Inferior parietal cortex (tissue), 1 donor: ENCODE measurements around the gene TSPAN14.
A peak's percentile ranks its signal among the peaks of the same experiment; 100 is the strongest.
"Not testable (repeated sequence)": the region's sequence is repeated elsewhere in the genome, so short reads cannot be mapped to it uniquely, and the experiment has no call there.

ENCODE experiments used
- DNase-seq: peaks from one replicate; pipeline ENCODE4 v3.0.0-alpha.2; 2016; ENCODE audit errors: extremely low spot score

TSPAN14 gene, protein sequence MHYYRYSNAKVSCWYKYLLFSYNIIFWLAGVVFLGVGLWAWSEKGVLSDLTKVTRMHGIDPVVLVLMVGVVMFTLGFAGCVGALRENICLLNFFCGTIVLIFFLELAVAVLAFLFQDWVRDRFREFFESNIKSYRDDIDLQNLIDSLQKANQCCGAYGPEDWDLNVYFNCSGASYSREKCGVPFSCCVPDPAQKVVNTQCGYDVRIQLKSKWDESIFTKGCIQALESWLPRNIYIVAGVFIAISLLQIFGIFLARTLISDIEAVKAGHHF

DNA sequence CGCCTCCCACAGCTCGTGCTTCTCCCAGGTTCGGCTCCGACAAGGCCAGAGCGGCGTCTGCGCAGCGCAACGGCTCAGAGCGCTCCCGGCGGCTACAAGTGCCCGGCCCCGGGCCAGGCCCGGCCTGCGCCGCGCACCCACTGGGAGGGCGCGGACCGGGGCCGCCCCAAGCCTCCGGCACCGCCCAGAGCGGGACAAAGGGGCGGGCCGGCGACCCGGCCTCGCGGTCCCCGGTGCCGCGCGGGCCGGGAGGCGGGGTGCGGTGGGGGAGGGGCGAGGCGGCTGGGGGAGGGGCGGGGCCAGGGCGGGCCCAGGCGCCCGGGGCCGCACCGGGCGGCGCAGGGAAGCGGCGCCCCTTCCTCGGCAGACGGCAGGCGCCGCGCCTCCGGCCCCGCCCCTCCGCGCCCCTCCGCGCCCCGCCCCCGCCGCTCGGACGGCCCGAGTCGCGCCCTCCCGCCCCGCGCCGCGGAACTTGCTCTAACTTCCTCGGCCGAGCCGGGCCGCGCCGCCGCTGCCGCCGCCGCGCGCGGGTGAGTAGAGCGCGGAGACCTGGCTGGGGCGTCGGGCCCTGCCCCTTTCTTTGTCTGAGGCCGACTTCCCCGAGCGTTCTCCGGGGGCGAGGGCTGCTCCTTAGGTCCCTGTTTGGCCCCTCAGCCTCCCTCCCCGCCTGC is at the start of gene TSPAN14:
Gene TSPAN14, plus strand, starts transcription at position 469 of the 671 bp plus-strand sequence. CDS start 34,924 bp downstream, outside the sequence.
- peak; percentile 72 for DNase-seq

DNA sequence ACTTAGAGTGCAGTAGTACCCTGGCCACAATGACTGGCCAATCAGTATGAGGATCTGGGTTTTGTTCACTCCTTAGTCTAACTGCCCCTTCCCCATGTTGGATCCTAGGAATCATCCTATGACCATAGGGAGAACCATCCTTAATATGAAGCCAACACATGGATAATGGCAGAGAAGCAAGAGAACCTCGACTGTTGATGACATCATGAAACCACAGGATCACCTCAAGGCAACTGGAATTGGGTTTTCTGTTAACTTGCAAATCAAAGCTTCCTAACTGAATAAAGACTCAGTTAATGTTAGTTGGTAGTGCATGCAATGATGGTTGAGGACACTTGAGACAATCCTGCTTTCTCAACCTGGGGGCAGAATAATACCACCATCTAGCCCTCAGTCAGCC is 49.1 kb upstream of the TSPAN14 start:
- DNase-seq, result no peak

DNA sequence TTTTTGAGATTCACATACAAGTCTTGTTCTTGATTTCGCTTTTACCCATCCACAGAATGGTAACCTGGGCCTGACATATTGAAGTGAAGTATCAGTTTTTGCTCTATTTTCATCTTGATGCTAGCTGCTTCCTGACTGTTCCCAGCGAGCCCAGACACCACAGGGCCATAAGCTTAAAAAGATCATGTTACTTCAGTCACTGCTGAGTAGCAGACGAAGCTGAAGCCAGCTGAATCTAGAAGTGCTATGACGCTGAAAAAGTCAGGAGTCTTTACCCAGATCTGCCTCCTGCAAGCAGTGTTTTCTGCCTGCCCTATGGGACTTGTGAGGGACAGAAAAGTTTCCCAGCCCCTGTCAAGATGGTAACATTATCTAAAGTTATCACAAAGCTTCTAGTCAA is 48.5 kb upstream of the TSPAN14 start:
- DNase-seq, result no peak

DNA sequence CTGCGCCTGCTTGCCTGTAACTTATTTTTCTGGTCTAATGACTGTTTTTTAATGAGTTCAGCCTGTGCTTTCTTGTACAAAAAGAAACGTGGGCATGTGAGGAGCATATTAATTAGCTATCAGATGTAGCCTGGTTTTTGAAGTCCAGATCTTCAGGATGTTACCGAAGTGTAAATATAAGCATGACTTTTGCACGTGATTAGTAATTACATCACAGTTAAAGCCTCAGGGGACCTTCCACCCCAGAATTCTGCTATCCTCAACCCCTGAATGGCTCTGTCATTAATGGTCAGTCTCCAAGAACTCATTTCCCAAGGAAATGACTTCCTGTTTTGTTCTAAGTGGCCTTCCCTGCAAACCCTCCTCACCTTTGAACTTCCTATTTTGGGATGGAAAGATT is 47.9 kb upstream of the TSPAN14 start:
- no peak for DNase-seq

DNA sequence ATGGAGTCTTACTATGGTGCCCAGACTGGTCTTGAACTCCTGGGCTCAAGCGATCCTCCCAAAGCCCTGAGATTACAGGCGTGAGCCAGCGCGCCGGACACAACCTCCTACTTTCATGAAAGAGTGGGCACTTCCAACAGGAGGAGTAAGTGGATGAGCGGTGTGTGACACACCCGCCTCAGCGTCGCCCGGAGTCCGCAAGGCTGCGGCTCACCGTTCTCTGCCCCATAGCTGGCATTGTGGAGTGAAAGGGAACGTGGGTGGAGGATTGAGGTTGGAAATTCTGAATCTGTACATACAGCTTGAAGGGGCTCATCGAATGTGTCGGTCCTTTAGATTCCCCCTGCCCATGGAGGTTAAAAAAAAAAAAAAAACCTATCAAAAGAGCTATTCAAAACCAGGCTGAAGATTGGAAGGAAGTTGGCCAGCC is 46.3 kb upstream of the TSPAN14 start:
- peak; percentile 34 for DNase-seq

DNA sequence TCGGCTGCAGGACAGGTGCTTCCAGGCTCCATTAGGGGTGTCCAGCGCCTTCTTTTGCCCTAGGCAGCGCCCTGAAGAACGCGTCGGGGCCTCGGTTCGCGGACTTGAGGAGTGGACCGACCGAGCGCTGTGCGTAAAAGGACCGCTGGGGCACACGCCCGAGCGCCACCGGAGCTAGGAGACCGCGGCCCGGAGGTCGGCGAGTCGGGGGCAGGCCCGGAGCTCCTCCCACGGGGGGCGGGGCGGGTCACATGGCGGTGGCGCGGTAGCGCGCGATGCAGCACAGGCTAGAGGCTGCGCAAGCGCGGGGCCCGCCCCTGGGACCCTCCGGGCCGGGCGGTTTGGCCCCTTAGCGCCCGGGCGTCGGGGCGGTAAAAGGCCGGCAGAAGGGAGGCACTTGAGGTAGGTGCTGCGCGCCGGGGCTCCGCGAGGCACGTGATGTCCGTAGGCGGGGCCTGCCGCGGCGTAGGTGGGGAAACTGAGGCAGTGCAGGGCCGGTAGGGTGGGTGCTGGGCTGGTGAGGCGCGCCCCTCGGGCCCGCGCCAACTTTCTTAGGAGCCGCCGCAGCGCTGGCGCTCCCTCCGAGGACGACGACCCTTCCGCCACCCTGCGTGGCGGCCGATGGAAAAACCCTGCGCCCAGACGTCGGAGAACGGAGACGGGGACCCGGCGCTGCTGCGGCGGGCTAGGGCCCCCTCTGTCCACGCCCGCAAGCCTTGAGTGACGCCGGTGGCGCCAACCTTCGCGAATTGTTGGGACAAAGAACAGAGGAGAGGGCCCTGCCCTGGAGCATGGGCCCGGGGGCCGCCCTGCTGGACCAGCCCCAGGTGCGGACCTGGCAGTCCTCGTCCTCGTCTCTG is 45.6 kb upstream of the TSPAN14 start, which contains the start of gene PRXL2A:
Gene PRXL2A, plus strand, starts transcription at position 310 of the 860 bp plus-strand sequence. CDS start 11,917 bp downstream, outside the sequence.
- DNase-seq, result peak; percentile 66

DNA sequence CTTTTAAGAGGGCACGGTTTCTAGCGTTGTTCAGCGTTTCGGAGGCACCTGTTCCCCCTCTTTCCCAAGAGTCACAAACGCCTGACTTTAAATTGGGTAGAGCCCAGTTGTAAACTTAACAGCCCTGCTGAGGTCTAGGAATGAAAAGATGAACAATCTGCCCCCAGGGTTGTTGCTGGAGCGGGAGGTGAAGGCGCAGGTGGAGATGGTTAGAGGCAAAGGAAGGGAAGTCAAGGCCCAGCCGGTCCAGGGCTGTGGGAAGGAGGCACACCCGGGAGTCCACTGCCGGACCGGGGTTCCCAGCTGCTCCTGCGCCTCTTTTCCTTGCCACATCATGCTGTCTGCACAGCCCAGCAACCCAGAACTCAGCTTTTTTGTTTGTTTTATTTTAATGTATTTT is 45.0 kb upstream of the TSPAN14 start:
- no peak for DNase-seq

DNA sequence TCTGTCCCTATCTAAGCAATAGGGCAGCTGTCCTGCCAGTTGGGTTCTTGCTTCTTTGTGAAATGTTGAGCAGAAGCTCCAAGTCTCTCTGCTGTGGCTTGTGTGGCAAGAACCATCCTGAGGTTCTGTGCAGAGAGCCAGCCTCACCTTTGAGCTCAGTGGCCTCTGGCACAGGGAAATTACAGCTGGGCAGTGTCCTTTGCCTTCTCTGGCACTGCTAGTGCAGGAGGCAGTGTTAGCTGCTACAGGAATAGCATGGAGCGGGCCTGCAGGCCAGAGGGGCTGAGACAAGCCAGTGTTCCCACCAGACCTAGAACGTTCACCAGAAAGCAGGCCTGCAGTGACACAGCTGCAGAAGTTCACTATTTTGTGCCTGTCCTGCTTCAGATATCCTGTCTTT is 44.0 kb upstream of the TSPAN14 start:
- peak; percentile 25 for DNase-seq

DNA sequence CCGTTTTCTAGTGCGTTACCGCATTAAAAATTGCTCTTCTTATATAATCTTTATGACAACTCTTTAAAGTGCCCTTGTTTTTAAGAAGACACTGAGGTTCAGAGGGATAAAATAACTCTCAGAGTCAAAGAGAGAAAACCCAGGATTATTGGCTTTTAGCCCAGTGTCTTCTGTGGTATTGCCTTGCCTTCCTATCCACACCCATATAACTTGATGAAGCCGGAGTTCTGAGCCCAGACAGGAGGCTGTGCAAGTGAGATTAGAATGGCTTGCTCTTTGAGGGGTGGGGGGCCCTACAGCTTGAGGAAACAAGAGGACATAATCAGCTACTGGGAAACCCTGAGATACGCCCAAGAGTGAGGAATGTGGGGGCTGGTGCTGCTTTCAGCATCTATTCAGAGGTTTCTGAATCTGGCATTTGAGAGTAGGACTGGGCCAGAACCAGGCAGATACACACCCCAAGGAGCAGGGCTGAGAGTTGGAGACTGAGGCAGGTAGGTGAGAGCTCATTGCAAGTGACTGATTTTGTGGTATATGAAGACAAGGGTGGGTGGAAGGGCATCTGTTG is 43.4 kb upstream of the TSPAN14 start:
- DNase-seq, result peak; percentile 45

DNA sequence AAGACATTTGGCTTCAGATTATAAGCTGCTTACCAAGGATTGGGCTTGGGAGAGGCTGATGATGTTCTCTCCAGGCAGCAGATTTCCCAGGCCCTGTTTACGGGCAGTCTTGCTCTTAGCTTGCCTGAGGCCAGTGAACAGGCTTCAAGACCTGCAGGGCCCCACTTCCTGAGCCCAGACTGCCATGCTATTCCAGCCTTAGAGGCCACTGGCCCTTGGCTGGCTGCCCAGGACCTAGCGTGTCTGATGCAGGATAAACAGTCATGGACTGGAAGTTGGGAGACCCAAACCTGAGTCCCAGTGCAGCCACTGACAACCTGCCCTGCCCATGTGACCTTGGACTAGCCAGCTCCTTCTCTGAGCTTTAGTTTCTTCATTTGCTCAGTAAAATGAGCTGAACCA is 42.8 kb upstream of the TSPAN14 start:
- DNase-seq, result no peak

DNA sequence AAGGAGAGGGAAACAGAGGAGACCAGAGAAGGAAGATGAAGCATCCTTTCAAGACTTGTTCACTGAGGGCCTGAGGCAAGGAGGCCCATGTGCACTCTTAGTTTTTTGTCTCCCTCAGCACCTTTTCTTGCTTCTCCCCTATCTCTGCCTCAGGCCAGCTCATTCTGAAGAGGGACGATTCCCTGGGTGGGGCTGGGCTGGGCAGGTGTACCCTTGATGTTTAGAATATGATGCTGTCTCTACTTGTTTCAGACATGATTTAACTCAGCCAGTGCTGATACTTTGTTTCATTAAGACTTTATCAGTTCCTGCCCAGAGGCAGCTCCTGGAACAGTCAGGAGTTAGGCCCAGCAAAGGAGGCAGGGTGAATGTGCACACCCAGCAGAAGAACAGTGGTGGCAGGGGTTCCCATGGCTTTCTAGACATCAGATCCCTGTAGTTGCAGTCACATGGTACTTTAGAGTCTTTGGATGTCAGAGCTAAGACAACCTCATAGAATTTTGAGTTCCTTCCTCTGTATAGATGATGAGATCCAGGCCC is 42.4 kb upstream of the TSPAN14 start:
- no peak for DNase-seq

DNA sequence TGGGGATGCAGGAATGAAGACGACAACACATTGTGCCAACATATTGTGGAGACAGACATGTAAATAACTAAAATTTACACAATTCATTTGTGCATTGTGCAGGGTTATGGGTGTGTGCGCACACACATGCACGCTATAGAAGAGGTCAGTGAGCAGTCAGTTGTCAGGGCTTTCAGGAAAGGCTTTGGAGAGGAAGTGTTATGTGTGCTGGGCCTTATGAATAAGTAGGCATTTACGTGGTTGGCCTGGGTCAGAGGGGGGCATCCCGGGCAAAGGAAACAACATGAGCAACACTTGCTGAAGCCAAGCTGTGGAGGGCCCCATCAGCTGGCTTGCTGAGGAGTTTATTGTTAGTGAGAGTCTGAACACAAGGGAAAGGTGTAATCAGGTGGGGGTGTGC is 41.6 kb upstream of the TSPAN14 start:
- DNase-seq, result no peak

DNA sequence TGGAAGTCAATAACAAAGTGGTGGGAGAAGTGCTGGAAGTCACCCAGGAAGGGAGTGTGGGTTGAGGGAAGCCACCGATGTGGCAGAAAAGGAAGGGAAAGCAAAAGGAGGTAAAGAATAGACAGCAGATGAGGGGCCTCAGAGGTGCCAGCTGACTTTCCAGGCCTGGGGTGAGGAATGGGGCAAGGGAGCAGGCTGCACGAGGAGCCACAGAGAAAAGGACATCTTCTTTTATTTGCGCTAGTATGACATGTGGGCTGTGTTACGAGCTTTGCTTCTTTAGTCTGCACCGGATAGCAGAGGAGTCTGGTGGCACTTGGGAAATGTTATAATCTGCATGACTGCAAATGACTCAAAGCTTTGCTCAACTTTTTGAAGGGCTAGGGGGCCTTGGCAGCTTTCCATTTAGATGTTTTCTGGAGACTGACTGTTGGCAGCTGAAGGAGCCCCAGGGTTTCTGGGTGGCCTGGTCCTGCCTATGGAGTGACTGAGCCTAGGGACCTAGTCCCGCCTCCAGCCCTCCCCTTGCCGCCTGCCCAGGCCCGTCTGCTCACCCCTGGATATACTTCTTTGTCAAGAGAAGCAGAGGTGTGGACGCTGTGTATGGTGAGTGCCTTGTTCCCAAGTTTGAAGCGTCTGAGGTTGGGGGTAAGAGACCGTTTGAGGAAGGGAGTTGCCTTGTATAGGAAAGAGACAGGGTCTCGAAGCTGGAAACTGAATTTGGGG is 40.7 kb upstream of the TSPAN14 start:
- no peak for DNase-seq

DNA sequence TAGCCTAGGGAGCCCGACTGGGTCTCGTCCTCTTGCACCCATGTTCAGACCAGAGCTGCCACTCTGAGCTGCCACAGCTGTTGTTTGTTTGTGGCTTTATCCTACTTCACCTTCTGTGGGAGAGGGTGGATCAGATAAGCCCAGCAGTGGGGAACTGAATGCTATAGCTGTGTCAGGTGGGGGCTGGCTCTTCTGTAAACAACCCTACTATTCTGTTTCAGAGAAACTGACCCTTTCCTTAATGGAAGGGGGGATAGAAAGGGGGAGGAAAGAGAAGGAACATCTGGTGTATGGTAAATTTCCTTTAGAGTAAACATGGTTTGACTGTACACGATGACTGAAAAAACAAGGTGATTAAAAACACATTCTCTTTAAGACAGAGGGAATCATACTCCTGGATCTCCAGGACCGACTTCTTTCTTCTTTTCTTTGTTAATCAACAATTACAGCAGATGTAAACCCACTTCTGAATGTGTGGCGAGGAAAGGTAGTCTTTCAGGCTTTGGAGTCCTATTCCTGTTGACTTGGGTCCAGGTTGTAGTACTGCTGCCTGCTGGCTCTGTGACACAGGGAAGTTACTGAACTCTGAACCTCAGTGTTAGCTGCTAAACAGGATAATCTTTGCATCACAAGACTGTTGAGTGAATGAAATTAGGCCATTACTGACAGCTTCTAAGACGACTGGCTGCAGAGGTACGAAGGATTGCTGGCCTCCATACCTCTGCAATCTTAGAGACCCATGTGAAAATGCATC is 39.8 kb upstream of the TSPAN14 start:
- DNase-seq, result no peak

DNA sequence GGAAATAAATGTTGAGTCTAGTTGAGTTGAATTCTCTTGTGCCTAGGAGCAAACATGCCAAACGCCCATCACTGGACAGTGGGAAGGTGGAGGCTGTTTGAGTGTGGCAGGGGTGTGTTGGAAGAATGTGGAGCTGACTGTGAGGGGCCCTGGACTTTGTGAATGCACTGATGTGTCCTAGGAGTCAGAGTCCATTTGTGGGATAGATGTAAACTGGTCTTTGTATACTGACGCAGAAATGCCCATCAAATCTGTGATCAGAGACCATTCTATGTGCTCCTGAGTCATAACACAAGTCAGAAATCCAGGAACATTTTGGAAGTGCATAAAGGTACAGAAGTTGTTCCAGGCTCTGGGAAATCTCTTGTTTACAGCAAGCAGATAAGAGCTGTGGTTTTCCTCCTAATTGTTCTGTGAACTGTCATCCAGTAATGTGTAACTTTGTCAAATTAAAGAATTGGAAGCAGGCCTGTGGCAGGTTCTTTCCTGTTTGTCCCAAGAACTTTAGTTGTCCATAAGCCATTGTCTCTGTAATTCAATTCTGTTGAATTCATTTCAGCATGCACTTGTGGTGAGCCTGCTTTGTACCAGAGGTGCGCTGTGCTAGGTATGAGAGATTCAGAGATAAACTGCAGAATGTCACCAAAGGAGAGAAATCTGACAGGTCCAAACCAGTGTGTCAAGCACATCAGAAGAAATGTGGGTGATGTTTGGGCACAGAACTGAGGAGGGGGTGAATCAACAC is 38.2 kb upstream of the TSPAN14 start:
- peak; percentile 39 for DNase-seq

DNA sequence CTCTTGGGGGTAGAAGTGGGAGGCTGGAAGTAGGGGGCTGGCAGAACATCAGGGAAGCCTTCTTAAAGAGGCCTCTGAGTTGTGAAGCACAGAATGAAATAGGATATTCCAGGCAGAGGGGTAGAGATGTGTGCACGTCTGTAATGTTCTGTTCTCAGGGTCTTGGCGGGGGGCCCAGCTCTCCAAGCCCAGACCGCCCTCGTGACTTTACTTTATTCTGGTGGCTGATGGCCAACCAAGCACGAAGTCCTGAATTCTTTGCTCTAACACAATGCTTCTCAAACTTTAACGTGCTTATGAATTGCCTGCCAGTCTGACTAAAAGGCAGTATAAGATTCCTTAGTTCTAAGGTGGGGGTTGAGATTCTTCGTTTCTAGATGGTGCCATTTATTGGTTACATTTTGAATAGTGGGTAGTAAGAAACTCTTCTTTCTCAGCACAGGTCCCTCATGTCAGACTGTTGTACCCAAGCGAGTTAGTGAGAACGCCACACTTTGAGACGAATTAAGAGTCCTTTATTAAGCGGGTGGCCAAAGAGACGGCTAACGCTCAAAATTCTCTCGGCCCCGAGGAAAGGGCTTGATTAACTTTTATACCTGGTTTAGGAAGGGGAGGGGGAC is 37.5 kb upstream of the TSPAN14 start:
- peak; percentile 49 for DNase-seq

DNA sequence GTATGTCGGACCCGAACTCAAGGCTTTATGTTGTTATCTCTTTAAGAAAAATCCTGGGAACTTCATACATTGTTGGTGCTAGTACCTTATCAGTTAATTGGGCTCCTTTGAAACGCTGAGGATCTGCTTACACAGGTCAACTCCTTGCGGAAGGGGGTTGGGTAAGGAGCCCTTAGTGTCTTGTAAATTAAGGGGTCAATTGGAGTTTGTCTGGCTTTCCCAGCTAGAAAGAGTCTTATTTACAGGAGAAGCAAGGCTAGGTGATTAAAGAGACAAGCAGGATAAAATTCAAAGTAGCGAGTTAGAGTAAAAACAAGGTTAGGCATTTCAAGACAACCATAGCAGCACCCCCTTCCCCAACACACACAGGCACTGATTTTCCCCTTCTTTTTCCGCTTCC is 36.9 kb upstream of the TSPAN14 start:
- not testable (repeated sequence) for DNase-seq

DNA sequence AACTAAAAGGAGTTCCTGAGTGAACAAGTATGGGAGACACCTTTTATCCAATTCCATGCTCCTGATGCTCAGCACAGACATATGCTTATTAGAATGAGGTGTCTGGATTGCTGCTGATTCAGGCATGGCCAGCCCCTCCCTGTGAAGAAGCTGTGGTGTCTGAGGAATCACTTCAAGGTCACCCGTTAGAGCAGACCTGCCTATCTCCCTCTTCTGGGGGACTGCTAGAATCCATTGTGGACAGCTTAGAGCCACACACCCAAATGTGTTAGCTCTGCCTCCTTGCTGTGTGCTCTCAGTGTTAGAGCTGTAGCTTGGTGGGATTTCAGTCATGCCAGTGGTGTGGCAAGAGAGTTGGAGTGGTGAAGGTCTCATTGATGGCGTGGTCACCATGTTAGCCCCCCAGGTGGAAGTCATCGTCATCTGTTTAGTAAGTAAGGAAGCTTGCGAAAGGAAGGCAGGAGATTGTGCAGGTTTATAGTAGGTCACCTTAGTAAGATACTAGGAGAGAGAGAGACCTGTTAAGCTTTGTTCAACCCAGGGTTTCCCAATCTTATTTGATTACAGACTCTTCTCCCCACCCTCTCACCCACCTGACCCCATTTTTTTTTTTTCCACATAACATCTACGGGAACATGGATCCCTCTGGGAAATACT is 32.9 kb upstream of the TSPAN14 start:
- DNase-seq, result no peak
